ENCODE data around the gene KLHL20.
"Not testable (repeated sequence)": the region's sequence is repeated elsewhere in the genome, so short reads cannot be mapped to it uniquely, and the experiment has no call there.

KLHL20 gene

DNA sequence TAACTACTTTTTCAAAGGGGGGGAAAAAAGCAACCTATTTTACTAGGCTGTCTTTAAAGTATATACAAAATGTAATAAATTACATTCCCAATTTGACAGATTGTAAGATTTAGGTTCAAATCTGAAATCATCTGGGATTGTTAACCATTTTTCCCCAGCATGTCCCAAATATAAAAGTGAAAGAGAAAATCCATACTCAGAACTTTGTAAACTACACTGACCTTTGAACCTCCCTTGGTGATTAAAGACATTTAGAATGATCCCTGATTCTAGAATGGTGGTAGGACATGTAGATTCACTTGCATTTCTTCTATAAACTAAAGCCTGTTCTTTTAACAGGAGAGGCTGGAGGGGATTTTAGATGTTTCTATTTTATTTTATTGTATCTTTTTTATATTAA, 39.0 kb downstream of the KLHL20 start:
- no peak for DNase-seq

DNA sequence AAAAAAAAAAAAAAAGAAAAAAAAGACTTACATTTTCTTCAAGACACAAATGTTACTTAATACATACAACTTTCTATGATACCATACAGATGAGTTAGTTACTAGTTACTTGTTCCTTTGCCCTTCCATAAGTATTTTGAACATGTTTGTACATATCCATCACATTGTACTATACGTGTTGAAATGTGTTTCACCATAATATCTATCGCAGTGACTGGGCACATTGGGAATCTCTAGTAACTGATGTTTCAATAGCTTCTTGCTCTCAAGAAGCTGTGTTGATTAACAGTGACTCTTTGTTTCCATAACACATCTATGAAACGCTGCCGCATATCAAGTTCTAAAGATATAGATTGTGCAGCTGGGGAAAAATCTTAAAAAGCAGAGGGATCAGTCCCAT, 42.9 kb downstream of the KLHL20 start:
- no peak for DNase-seq

GRCh38 chr1:173758110-173758509, 43.3 kb downstream of the KLHL20 start:
- DNase-seq = no peak

- no peak for DNase-seq
Observed at GRCh38 chr1:173758980-173759379, 44.2 kb downstream of the KLHL20 start.

DNA sequence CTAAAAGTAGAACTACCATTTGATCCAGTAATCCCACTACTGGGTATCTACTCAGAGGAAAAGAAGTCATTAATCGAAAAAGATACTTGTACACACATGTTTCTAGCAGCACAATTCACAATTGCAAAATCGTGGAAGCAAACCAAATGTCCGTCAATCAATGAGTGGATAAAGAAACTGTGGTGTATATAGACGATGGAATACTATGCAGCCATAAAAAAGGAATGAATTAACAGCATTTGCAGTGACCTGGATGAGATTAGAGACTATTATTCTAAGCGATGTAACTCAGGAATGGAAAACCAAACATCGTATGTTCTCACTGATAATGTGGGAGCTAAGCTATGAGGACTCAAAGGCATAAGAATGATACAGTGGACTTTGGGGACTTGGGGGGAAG, 49.5 kb downstream of the KLHL20 start:
- DNase-seq = not testable (repeated sequence)

DNA sequence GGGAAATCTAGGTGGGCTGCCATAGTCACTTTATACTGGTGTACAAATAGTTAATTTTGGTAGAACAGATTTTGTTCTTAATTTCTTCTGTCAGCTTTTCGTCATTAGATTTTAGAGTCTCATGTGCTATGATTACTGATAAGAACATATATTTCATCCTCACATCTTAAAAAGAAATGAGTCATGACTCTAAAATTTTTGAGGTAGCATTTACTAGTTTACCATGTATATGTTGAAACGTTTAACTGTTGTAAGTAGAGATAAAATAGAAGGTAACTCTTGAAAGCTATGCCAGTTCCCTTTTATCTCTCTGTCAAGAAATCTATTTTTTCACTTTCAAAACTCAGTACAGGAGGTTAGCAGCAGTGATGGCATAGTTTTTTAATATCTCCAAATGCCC, 53.4 kb downstream of the KLHL20 start:
- no peak for DNase-seq

DNA sequence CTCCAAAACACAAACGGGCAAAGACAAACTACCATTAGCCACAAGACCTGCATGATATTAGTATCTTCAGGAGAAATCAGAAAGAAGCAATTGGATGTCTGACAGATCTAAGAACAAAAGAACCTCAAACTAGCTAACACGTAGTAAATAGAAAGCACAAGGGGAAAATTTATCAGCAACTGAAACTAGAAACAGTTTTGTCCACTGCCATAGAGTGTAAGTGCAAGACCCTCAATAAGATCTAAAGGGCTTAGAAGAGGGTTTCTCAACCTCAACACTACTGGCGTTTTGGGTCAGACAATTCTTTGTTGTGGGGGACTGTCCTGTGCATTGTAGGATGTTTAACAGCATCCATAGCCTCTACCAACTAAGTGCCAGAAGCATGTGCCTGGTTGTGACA, 54.0 kb downstream of the KLHL20 start:
- DNase-seq = no peak

- not testable (repeated sequence) for DNase-seq
Observed at GRCh38 chr1:173770330-173770729, 55.5 kb downstream of the KLHL20 start.

DNA sequence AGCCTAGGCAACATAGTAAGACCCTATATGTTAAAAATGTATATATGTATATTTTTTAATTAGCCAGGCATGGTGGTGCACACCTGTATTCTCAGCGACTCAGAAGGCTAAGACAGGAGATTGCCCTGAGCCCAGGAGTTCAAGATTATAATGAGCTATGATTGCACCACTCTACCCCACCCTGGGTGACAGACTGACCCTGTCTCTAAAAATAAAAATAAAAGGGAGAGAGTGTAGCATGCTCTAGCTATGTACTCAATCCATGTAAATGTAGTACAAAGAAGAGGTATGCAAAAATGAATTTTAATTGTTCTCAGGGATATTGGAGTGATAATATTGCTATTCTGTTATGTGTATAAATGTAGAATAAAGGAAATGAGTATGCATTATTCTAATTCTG, 56.8 kb downstream of the KLHL20 start:
- DNase-seq = no peak

- DNase-seq = no peak
Observed at GRCh38 chr1:173775578-173776226, 60.9 kb downstream of the KLHL20 start.

DNA sequence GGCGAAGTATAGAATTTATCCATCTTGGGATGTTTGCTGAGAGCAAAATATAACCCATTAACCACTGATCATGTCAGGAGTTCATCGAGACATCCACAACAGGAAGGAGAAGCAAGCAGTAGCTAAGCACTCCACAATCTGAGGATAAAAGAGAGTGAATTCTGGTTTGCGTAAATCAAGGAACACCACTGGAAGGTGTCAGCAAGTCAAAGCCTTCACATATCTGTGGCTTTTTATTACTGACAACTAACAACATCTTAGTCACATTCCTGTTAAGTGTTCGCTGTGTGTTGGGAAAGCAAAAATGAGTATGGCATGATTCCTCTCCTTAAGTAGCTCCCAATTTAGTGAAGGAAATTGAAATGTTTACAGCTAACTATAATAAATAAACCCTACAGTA, 65.2 kb downstream of the KLHL20 start:
- DNase-seq = no peak

GRCh38 chr1:173784997-173785396, 70.2 kb downstream of the KLHL20 start:
- DNase-seq = no peak

- DNase-seq = no peak
Observed at GRCh38 chr1:173789841-173790240, 75.1 kb downstream of the KLHL20 start.

- no peak for DNase-seq
Observed at GRCh38 chr1:173798078-173798477, 83.3 kb downstream of the KLHL20 start.

GRCh38 chr1:173799995-173800394, 85.2 kb downstream of the KLHL20 start:
- DNase-seq = not testable (repeated sequence)

DNA sequence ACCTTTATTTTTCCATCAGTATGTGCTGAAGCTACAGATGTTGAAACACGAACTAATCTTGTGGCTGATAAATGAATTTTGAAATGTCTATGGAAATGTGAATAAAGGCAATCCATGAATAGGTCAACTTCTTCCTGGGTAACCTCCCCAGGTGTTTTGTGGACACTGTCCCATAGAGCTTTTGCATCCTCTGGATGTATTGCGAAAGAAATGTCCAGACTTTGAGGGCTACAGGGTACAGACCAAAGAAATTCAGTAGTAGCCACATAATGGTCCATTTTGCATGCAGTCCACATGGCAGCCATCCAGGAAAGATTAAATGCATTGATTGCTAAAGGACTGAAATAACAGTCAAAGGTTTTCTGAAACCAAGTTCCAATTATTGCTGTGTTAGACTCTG, 88.2 kb downstream of the KLHL20 start:
- no peak for DNase-seq

DNA sequence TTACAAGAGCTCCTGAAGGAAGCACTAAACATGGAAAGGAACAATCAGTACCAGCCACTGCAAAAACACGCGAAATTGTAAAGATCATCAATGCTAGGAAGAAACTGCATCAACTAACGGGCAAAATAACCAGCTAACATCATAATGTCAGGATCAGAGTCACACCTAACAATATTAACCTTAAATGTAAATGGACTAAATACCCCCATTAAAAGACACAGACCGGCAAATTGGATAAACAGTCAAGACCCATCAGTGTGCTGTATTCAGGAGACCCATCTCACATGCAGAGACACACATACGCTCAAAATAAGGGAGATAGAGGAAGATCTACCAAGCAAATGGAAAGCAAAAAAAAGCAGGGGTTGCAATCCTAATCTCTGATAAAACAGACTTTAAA, 98.9 kb downstream of the KLHL20 start:
- DNase-seq = not testable (repeated sequence)

- DNase-seq = no peak
Observed at GRCh38 chr1:173818459-173818858, 103.7 kb downstream of the KLHL20 start.

DNA sequence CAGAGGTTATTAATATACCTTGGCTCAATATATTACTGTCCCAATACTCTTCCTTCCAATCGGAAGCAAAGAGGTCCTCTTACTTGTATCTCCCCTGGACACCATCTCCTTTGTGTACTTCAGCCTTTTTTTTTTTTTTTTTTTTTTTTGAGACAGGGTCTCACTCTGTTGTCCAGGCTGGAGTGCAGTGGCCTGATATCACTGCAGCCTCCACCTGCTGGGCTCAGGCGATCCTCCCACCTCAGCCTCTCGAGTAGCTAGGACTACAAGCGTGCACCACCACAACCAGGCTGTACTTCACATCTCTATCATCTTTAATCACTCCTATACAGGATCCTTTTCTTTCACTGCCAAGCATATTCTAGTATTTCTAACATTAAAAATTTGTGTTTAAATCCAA, 106.9 kb downstream of the KLHL20 start:
- no peak for DNase-seq

GRCh38 chr1:173823781-173824314, 109.1 kb downstream of the KLHL20 start:
- peak; percentile 32 for DNase-seq

DNA sequence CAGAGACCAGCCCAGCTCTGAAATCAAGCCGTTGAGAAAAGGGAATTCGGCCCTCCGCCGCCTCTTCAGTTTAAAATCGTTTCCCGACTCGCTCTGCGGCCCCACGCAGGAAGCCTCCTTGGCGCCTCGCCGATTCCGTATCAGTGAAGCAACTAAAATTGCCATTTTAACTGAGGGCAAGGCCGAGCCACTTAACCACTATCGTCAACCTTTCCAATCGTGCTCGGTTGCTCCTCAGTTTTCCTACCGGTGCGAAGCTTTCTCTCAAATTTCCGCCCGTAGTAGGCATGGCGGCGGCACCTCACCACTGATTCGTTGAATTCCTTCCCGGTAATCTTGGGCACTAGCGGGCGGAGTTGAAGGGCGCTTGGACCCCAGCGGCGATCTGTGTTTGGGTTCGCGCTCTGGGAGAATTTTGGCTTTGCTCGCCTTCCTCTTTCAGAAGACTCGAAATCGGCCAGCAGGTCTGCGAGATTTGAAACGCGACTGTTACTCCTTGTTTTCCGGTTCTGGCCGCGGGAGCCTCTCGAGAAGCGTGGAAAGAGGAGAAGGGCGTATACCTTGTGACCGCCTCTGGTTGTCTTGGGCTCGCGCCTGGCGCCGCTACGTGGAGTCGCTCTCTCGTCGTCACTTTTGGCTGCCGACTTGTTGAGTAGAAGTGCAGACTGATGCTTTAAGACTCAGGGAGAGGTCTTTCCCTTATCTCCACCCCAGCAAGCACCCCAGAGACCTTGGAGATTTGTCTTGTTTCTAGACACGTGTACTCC, 109.7 kb downstream of the KLHL20 start, which contains the start of the genes CENPL and DARS2:
Gene CENPL, minus strand, starts transcription at position 569 of the 767 bp plus-strand sequence. CDS start 13,584 bp downstream, outside the sequence.
Gene DARS2, plus strand, starts transcription at position 359 of the 767 bp plus-strand sequence. CDS start 557 bp downstream, outside the sequence.
- peak; percentile 98 for DNase-seq

GRCh38 chr1:173827611-173828010, 112.8 kb downstream of the KLHL20 start:
- no peak for DNase-seq

GRCh38 chr1:173832748-173833147, 118.0 kb downstream of the KLHL20 start:
- no peak for DNase-seq
